ENCODE data around the gene ARHGAP25.

DNA sequence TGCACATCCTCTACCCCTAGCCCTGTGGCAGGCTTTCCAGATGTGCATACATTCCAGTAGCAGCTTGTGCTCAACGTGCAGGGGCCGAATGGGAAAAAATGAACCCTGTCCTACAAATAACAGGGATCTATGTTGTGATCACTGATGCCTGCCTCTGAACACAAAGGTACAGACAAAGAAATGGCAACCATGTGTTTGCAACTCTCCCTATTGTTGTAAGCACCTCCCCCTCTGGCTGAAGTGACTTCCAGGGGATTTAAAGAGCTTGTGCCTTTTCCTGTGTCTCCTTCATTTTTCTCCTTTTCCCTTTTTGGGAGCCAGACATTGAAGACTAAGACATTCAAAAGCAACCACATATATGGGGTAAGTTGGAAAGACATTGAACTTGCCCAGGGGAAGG, 21.6 kb downstream of the ARHGAP25 start:
- TF ChIP-seq POLR2A (IDR thresholded peaks at IDR 0.05; ENCODE audit: low read depth, low read length) = no peak
- no peak for TF ChIP-seq POLR2AphosphoS5 (IDR thresholded peaks at IDR 0.05; ENCODE audit: low read depth, low read length)

Measured in GM12892 (cell line).